Small intestine (tissue), 7 donors: ENCODE measurements around the gene SRA1. TPM values are rescaled to one million over a fixed set of nuclear protein-coding genes. Genes with fewer than 3 reads are reported as not detected.

ENCODE experiments used
- DNase-seq, 2 donors: peaks; one replicate each; pipeline versions ENCODE4 v3.0.0 to v3.0.0-alpha.2; 2013
- FAIRE-seq: peaks from 2 replicates; lab custom pipeline; 2012; peaks lifted over from hg19 to GRCh38; lab: Jason Lieb, UNC
- H3K27ac ChIP-seq, 3 donors: one replicate each; pipeline ENCODE4 v1.5.1; 2013; ENCODE audit warnings: low read length in 2 of 3, mild to moderate bottlenecking in 2 of 3, control low read depth in 1 of 3, inconsistent platforms in 1 of 3, low read depth in 1 of 3, moderate library complexity in 1 of 3
- H3K27me3 ChIP-seq, 3 donors: one replicate each; pipeline ENCODE4 v1.6.1; 2013; ENCODE audit warnings: low read length in 3 of 3, inconsistent platforms in 1 of 3; ENCODE audit not compliant: control insufficient read depth in 3 of 3, insufficient read depth in 3 of 3
- H3K36me3 ChIP-seq, 3 donors: one replicate each; pipeline ENCODE4 v1.6.1; 2013; ENCODE audit warnings: low read length in 3 of 3, inconsistent platforms in 1 of 3, low read depth in 1 of 3, mild to moderate bottlenecking in 1 of 3, moderate library complexity in 1 of 3; ENCODE audit not compliant: control insufficient read depth in 3 of 3, insufficient read depth in 2 of 3
- H3K4me1 ChIP-seq, 3 donors: one replicate each; pipeline ENCODE4 v1.6.1; 2013; ENCODE audit warnings: low read length in 2 of 3, inconsistent platforms in 1 of 3, low read depth in 1 of 3, mild to moderate bottlenecking in 1 of 3, moderate library complexity in 1 of 3; ENCODE audit not compliant: control insufficient read depth in 3 of 3, insufficient read depth in 2 of 3
- H3K4me3 ChIP-seq, 3 donors: one replicate each; pipeline ENCODE4 v1.5.1; 2013; ENCODE audit warnings: low read length in 3 of 3, control low read depth in 1 of 3, inconsistent platforms in 1 of 3, low read depth in 1 of 3, mild to moderate bottlenecking in 1 of 3, moderate library complexity in 1 of 3
- H3K9me3 ChIP-seq, 2 donors: one replicate each; pipeline ENCODE4 v1.6.1; 2013; ENCODE audit warnings: low read depth in 1 of 2, low read length in 1 of 2; ENCODE audit not compliant: control insufficient read depth in 2 of 2, insufficient read depth in 1 of 2
- WGBS, 3 donors: extraction: QIAGEN DNeasy Blood & Tissue Kit; methylation state at CpG; one replicate each; pipeline ENCODE4 v1.1.7; 2013; 5-methylcytosine and 5-hydroxymethylcytosine counted together
- polyA plus RNA-seq, 4 donors: library from polyadenylated mRNA; stranded (reverse) in 3 of 4; unstranded in 1 of 4; fragments of 200-250 nt in 3 of 4; fragments of 120-200 nt in 1 of 4; gene quantifications; one replicate each; pipeline versions ENCODE4 v1.2.1 to v1.2.3, GENCODE V29; 2013
- donor health status: healthy with polysubstance abuse.
- donor health status: control.
- donor health status: control.
- donor health status: Bipolar disorder and iron deficiency.
- donor health status: healthy.

The SRA1 gene
- polyA plus RNA-seq, 4 donors = 19.0 to 49.9 (median 32.3) TPM

DNA sequence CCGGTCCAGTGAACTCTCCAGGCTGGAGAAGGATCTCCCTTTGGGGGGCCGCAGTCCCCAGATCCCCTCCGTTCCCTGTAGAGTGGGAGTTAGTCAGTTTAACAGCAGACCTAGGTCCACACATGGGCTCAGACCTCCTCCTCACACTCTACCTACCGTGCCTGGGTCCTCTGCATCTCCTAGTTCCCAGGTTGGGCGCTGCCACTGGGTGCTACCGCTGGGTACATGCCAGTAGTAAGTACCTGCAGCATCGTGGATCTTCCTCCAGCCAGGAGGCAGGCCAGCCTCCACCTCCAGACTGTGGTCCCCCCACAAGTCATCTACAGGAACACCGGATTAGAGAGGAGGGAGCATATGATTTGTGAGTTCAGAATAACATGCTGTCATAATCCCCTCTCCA, 6.3 kb upstream of the SRA1 start:
- FAIRE-seq = no peak
- H3K27me3 ChIP-seq = no peaks in the 10 kb centered on the region
- H3K9me3 ChIP-seq = no peaks in the 10 kb centered on the region
- peaks cover 0 to 52% (median 2%) of the 10 kb centered on the region in 3 donors for H3K36me3 ChIP-seq
- peaks cover 0 to 10% (median 9%) of the 10 kb centered on the region in 3 donors for H3K4me1 ChIP-seq
- 58 to 74% (median 68%) methylated on average over 8 of the region's 8 CpGs for WGBS, 3 donors
- no peak for DNase-seq
- peak overlapping the region; percentile 95 to 96 (median 95) for H3K27ac ChIP-seq
- H3K4me3 ChIP-seq = peak overlapping the region in 2 of 3 donors; percentile 64 to 85

DNA sequence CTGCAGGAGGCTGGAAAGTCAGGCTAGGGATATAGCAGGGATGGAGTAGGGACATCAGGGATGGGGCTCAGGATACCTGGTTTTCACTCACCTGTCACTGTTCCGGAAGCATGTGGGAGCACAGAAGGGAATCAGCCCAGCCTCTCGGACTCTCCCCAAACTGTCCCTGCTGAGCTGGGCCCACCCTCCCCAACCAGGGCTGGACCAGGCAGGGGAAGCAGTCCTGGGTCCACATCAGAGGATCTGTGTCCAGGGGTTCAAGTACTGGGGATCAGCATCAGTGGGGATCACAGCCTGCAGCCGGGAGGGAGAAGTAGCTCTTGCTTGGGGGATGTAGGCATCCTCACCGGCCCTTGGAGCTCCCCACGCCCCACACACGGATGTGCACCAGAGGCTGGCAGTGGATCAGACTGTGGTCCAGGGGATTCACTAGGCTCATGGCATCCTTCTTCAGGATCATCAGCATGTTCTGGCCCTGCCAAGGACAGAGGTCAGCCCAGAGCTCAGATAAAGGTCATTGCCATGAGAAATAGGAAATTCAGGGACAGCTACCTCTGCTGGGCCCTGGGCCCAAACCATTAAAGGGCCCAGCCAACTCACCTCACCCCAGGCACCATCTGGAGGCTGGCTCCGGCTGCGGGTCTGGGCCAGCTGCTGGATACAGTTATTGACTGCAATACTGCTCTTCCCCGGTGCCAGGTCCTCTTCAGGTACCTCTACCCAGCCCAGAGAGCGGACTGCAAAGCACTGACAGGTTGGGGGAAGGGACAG, 4.7 kb upstream of the SRA1 start:
- peaks cover 0 to 40% (median 2%) of the 10 kb centered on the region in 3 donors for H3K36me3 ChIP-seq
- 87 to 95% (median 92%) methylated on average over 10 of the region's 10 CpGs for WGBS, 3 donors
- H3K27me3 ChIP-seq = no peaks in the 10 kb centered on the region
- no peak for FAIRE-seq
- H3K27ac ChIP-seq = no peak overlapping the region
- DNase-seq = no peak
- H3K9me3 ChIP-seq = no peaks in the 10 kb centered on the region
- peaks cover 0 to 14% (median 9%) of the 10 kb centered on the region in 3 donors for H3K4me1 ChIP-seq
- no peak overlapping the region for H3K4me3 ChIP-seq

DNA sequence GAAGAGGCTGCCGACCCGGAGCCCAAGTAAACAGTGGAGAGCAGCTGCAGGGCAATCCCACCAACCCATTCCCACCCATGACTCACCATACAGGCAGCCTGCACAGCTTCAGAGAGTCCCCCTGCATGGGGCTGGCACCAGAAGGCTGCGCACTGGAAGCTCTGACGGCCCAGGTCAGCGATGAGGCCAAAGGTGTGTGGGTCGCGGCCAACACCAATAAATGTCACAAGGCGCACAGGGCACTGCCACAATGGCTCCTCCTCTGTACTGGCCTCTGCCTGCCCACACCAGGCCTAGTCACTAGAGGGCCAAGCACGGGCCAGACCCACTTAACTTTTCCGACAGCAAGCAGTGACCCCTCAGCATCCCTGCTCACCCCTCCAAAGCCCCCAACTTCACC, 3.0 kb upstream of the SRA1 start:
- no peak overlapping the region for H3K4me3 ChIP-seq
- H3K9me3 ChIP-seq = no peaks in the 10 kb centered on the region
- H3K4me1 ChIP-seq = peaks cover 0 to 13% (median 11%) of the 10 kb centered on the region in 3 donors
- DNase-seq = no peak
- no peak for FAIRE-seq
- no peaks in the 10 kb centered on the region for H3K27me3 ChIP-seq
- 90 to 94% (median 92%) methylated on average over 10 of the region's 10 CpGs for WGBS, 3 donors
- H3K36me3 ChIP-seq = peaks cover 0 to 31% (median 0%) of the 10 kb centered on the region in 3 donors
- no peak overlapping the region for H3K27ac ChIP-seq

DNA sequence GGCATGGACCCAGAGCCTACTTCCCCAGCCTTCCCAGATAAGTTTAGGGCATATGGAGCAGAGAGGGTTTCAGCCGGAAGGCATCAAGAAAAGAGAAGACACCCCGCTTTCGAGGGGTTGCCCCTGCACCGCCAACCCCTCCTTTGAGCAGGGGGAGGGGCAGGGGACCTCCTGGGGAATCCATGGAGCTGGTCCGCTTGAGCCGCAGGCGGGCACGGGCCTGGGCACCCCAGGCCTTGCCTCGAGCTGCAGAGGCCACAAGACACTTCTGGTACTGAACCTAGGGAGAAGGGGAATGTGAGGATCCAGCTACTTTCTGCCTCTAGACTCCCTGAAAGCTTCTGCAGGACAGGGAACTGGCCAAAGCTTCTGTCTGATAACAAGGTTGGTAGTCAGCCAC, 1.3 kb upstream of the SRA1 start:
- 92 to 98% (median 98%) methylated on average over 9 of the region's 9 CpGs for WGBS, 3 donors
- DNase-seq (no peak), FAIRE-seq (no peak)
- Histone ChIP-seq H3K27ac (no peak overlapping the region), H3K4me3 (no peak overlapping the region), H3K9me3 (no peaks in the 10 kb centered on the region), H3K27me3 (no peaks in the 10 kb centered on the region), H3K4me1 (peaks cover 0 to 15% (median 6%) of the 10 kb centered on the region in 3 donors), H3K36me3 (peaks cover 0 to 31% (median 0%) of the 10 kb centered on the region in 3 donors)

DNA sequence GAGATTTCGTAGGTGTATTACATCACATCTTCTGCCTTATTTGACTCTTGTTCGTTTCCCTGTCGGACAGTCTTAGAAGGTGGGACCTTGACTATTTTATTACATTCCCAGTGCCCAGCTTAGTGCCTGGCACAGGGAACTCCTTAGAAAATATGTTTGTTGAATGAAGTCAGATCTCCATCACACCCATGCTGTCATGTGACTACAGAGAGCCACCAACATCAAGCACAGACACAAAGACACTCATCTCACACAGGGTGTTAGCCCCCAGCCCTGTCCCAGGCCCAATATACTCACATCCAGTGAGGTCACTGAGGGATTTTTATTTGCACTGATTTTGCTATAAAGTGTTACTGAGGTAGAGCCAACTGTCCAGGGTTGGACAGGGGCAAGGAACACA, 692 bp upstream of the SRA1 start:
- no peak for FAIRE-seq
- no peak for DNase-seq
- H3K36me3 ChIP-seq = peaks cover 0 to 31% (median 0%) of the 10 kb centered on the region in 3 donors
- H3K4me3 ChIP-seq = no peak overlapping the region
- WGBS, 3 donors = 79 to 83% (median 83%) methylated on average over 3 of the region's 3 CpGs
- peak overlapping the region; percentile 66 to 97 (median 79) for H3K27ac ChIP-seq
- no peaks in the 10 kb centered on the region for H3K9me3 ChIP-seq
- no peaks in the 10 kb centered on the region for H3K27me3 ChIP-seq
- peaks cover 0 to 13% (median 4%) of the 10 kb centered on the region in 3 donors for H3K4me1 ChIP-seq

DNA sequence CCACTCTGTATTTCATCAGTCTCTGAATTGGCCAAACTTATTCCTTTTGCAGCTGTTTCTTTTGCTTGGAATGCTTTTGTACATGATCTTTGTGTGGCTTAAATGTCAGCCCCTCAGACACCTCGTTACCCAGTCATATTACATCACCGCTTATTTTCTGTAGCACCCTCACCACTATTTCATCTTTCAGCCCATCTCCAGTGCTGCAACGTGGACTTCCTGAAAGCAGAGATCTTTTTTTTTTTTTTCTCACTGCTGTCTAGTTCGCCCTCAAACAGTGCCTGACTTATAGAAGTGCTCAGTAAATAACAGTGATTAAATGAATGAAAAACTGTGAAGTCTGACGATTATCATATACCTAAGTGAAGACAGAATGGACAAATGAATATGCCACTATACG, 835 bp downstream of the SRA1 start:
- H3K36me3 ChIP-seq = peaks cover 0 to 28% (median 0%) of the 10 kb centered on the region in 3 donors
- H3K4me1 ChIP-seq = peaks cover 0 to 13% (median 4%) of the 10 kb centered on the region in 3 donors
- no peaks in the 10 kb centered on the region for H3K27me3 ChIP-seq
- H3K27ac ChIP-seq = no peak overlapping the region
- DNase-seq (no peak), FAIRE-seq (no peak)
- H3K9me3 ChIP-seq = no peaks in the 10 kb centered on the region
- WGBS, 3 donors = 2 to 4% (median 3%) methylated on average over 6 of the region's 6 CpGs
- H3K4me3 ChIP-seq = peak overlapping the region in 2 of 3 donors; percentile 88 to 92

DNA sequence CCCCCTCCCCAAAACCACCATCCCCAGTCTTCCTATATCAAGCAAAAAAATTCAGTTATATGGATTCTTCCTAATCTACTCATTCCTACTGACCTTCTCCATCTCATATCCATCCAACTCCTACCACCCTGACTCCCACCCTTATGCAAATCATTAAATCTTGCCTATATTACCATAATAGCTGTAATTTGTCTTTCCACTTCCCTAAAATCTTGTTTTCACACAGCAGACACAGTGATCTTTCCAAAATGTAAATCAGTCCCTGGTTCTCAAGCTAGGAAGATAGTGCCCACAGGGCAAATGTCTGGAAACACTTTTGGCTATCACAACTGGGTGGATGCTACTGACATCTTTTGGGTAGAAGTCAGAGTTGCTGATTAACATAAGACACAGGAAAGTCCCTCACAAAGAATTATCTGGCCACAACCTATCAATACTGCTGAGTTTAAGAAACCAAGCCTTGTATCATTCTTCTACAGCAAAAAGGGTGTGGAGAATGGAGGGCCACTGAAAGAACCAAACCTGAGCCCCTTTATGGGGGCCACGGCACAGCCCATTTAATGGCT, 1.4 kb downstream of the SRA1 start:
- no peak for FAIRE-seq
- H3K27ac ChIP-seq = no peak overlapping the region
- H3K36me3 ChIP-seq = peaks cover under 1 to 25% (median 2%) of the 10 kb centered on the region in 3 donors
- DNase-seq = no peak
- no peaks in the 10 kb centered on the region for H3K9me3 ChIP-seq
- peaks cover 0 to 13% (median 4%) of the 10 kb centered on the region in 3 donors for H3K4me1 ChIP-seq
- H3K4me3 ChIP-seq = peak overlapping the region in 1 of 3 donors; percentile 88
- 55 to 77% (median 69%) methylated on average over 1 of the region's 1 CpG for WGBS, 3 donors
- no peaks in the 10 kb centered on the region for H3K27me3 ChIP-seq

DNA sequence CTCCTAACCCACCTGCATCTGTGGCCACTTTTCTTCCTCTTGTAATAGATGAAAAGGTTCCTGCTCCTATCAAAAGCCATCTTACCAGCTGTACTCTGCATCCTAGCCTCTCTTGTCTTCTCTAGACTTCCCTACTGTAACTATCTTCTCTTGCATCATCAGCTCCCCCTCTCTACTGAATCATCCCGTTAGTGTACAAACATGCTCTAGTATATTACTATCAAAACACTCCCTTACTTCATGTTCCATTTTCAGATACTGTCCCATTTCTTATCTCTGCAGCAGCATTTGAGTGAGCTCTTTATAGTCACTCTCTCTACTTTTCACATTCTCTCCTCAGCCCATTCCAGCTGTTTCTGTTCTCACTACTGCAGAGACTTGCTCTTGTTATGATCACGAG, 2.8 kb downstream of the SRA1 start:
- Histone ChIP-seq H3K27me3 (no peaks in the 10 kb centered on the region), H3K4me3 (no peak overlapping the region), H3K27ac (no peak overlapping the region), H3K4me1 (peaks cover 2 to 18% (median 4%) of the 10 kb centered on the region in 3 donors), H3K36me3 (peaks cover 5 to 28% (median 8%) of the 10 kb centered on the region in 3 donors), H3K9me3 (no peaks in the 10 kb centered on the region)
- FAIRE-seq (no peak), DNase-seq (no peak)
- 41 to 54% (median 48%) methylated on average over 2 of the region's 2 CpGs for WGBS, 3 donors
